ENCODE data around the gene AK1. TPM values are rescaled to one million over a fixed set of nuclear protein-coding genes. Genes with fewer than 3 reads are reported as not detected.

The AK1 gene
- total and polyA plus RNA-seq, 2 of the 13 experiments (the other 11 are each of a cell fraction or from before 2014, with no cell fraction given) = 19.1 to 32.8 TPM

DNA sequence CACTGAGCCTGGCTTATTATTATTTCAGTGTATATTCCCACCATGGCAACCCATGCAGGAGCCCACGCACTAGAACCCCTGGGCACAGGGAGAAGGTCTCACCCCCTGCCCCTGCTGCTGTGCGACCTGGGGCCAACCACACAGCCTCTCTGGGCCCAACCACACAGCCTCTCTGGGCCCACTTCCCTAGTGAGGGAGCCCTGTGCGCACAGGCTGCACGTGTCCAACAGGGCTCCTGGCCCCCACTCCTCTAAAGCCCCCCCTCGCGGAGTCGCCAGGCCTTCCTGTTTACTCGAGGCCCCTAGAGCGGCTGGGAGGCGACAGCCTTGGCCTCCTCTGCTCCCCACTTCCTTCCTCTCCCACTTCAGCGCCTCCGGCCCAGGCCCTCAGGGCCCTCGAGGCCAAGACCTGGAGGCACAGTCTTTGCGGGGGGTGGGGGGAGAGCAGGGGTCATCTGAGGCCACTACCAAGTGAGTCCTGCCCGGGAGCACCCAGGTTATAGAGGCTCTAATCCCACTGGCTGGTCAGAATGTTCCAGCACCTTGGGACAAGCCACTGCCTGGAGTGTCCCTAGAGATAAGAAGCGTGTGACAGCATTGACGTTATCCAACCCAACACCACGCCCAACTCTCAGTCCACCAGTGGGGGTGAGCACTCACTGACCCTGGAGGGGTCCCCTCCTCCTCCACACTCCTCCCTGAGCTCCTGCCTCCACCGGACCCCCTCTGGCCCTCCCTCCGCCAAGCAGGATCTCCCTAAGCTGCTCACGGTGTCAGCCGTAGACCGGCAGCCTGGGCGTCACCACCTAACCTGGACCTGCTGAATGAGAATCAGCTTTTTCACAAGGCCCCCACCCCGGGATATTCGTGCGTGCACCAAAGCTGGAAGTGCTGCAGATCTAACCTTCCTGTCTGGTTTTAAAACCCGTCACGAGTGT, 15.1 kb downstream of the AK1 start (continued):
- no peak for TF ChIP-seq MBD4 (IDR thresholded peaks at IDR 0.05; ENCODE audit: borderline replicate concordance, low read length)
- TF ChIP-seq ZNF430 (CRISPR knock-in tag; IDR thresholded peaks at IDR 0.05) = 0 out of 2 replicates have a peak, but pooled peaks have one; percentile 33
- TF ChIP-seq ZNF180 (CRISPR knock-in tag; IDR thresholded peaks at IDR 0.05; ENCODE audit: borderline replicate concordance, low read depth) = no peak
- TF ChIP-seq, protein P1, sequence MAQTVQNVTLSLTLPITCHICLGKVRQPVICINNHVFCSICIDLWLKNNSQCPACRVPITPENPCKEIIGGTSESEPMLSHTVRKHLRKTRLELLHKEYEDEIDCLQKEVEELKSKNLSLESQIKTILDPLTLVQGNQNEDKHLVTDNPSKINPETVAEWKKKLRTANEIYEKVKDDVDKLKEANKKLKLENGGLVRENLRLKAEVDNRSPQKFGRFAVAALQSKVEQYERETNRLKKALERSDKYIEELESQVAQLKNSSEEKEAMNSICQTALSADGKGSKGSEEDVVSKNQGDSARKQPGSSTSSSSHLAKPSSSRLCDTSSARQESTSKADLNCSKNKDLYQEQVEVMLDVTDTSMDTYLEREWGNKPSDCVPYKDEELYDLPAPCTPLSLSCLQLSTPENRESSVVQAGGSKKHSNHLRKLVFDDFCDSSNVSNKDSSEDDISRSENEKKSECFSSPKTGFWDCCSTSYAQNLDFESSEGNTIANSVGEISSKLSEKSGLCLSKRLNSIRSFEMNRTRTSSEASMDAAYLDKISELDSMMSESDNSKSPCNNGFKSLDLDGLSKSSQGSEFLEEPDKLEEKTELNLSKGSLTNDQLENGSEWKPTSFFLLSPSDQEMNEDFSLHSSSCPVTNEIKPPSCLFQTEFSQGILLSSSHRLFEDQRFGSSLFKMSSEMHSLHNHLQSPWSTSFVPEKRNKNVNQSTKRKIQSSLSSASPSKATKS (CRISPR knock-in tag; IDR thresholded peaks at IDR 0.05) = no peak
- TF ChIP-seq ZNF879 (CRISPR knock-in tag; IDR thresholded peaks at IDR 0.05) = no peak
- TF ChIP-seq, protein P2, sequence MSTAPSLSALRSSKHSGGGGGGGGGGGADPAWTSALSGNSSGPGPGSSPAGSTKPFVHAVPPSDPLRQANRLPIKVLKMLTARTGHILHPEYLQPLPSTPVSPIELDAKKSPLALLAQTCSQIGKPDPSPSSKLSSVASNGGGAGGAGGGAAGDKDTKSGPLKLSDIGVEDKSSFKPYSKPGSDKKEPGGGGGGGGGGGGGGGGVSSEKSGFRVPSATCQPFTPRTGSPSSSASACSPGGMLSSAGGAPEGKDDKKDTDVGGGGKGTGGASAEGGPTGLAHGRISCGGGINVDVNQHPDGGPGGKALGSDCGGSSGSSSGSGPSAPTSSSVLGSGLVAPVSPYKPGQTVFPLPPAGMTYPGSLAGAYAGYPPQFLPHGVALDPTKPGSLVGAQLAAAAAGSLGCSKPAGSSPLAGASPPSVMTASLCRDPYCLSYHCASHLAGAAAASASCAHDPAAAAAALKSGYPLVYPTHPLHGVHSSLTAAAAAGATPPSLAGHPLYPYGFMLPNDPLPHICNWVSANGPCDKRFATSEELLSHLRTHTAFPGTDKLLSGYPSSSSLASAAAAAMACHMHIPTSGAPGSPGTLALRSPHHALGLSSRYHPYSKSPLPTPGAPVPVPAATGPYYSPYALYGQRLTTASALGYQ (CRISPR knock-in tag; IDR thresholded peaks at IDR 0.05) = no peak
- no peak for TF ChIP-seq ZNF329 (CRISPR knock-in tag; IDR thresholded peaks at IDR 0.05; ENCODE audit: low read depth)
- no peak for TF ChIP-seq ZNF878 (CRISPR knock-in tag; IDR thresholded peaks at IDR 0.05)
- no peak for TF ChIP-seq MED8 (CRISPR knock-in tag; IDR thresholded peaks at IDR 0.05; ENCODE audit: insufficient replicate concordance)
- TF ChIP-seq RCOR2 (CRISPR knock-in tag; IDR thresholded peaks at IDR 0.05) = 0 out of 2 replicates have a peak, but pooled peaks have one; percentile 26
- TF ChIP-seq, protein P3, sequence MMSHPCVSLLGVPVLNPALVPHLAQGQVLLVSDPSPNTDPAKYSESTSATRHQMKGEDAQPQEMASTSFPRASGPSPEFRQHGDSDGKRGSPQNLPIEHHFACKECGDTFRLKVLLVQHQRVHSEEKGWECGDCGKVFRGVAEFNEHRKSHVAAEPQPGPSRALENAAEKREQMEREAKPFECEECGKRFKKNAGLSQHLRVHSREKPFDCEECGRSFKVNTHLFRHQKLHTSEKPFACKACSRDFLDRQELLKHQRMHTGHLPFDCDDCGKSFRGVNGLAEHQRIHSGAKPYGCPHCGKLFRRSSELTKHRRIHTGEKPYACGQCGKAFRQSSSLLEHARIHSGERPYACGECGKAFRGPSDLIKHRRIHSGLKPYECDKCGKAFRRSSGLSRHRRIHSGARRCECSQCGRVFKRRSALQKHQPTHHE (CRISPR knock-in tag; IDR thresholded peaks at IDR 0.05; ENCODE audit: borderline replicate concordance) = no peak; the same call in 1 of the 2 replicates
- TF ChIP-seq, protein P4, sequence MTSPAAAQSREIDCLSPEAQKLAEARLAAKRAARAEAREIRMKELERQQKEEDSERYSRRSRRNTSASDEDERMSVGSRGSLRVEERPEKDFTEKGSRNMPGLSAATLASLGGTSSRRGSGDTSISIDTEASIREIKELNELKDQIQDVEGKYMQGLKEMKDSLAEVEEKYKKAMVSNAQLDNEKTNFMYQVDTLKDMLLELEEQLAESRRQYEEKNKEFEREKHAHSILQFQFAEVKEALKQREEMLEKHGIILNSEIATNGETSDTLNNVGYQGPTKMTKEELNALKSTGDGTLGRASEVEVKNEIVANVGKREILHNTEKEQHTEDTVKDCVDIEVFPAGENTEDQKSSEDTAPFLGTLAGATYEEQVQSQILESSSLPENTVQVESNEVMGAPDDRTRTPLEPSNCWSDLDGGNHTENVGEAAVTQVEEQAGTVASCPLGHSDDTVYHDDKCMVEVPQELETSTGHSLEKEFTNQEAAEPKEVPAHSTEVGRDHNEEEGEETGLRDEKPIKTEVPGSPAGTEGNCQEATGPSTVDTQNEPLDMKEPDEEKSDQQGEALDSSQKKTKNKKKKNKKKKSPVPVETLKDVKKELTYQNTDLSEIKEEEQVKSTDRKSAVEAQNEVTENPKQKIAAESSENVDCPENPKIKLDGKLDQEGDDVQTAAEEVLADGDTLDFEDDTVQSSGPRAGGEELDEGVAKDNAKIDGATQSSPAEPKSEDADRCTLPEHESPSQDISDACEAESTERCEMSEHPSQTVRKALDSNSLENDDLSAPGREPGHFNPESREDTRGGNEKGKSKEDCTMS (CRISPR knock-in tag; conservative IDR thresholded peaks at IDR 0.05) = no peak
- no peak for TF ChIP-seq SMAD3 (CRISPR knock-in tag; IDR thresholded peaks at IDR 0.05)
- no peak for TF ChIP-seq KLF16 (CRISPR knock-in tag; IDR thresholded peaks at IDR 0.05)
- no peak; the same call in 1 of the 2 replicates for TF ChIP-seq NCOA2 (CRISPR knock-in tag; IDR thresholded peaks at IDR 0.05)
- TF ChIP-seq ZNF317 (CRISPR knock-in tag; IDR thresholded peaks at IDR 0.05) = no peak
- no peak for TF ChIP-seq ZNF17 (CRISPR knock-in tag; IDR thresholded peaks at IDR 0.05)
- TF ChIP-seq ZNF552 (CRISPR knock-in tag; IDR thresholded peaks at IDR 0.05; ENCODE audit: borderline replicate concordance) = no peak
- TF ChIP-seq, protein P5, sequence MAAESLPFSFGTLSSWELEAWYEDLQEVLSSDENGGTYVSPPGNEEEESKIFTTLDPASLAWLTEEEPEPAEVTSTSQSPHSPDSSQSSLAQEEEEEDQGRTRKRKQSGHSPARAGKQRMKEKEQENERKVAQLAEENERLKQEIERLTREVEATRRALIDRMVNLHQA (CRISPR knock-in tag; IDR thresholded peaks at IDR 0.05) = no peak
- no peak for TF ChIP-seq TARDBP (CRISPR knock-in tag; IDR thresholded peaks at IDR 0.05)
- no peak for TF ChIP-seq SP1 (IDR thresholded peaks at IDR 0.05)
- TF ChIP-seq SP1 (CRISPR knock-in tag; IDR thresholded peaks at IDR 0.05) = no peak

All from HepG2 (cell line).